ENCODE data around the gene FAR2.

DNA sequence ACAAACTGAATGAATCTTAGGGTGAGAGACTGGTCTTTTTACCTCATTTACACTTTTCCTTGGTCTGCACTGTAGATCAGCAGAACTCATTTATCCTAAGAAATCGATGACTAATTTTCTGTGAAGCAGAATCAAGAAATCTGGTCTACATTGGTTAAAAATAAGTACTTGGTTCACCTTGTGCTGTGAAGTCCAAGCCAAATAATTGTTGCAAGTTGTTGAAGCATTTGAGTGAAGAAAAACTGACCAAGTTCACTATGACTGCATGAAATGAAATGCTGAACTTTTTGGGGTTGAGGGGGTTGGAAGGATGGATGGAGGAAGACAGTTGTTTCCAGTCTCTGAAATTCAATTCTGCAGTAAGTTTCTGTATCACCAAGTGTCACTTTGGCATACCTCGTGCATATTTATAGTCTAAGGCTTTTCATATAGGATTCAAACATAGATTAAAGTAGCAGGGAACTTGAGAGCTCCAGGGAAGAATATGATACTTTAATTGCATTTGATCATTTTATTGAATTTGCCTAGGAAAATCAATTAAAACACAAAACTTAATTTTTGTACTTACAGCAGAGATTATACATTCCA lies 75.0 kb downstream of the FAR2 start:
- TF ChIP-seq EZH2 (IDR thresholded peaks at IDR 0.05; ENCODE audit: borderline replicate concordance, low read length) (no peak), CTCF (IDR thresholded peaks at IDR 0.05; ENCODE audit: low read length) (no peak)
